HepG2 (cell line): Measurements from ENCODE around the gene PEAK1. TPM values are rescaled to one million over a fixed set of nuclear protein-coding genes. Genes with fewer than 3 reads are reported as not detected.

ENCODE experiments used
- ATAC-seq: fragments of 200-7000 bp; cut with Tn5 transposase; 3 replicates; pipeline ENCODE4 v1.9.1; 2020; ENCODE audit warnings: mild to moderate bottlenecking, moderate library complexity
- BruUV-seq: library from RNA; stranded (reverse); fragments of 400-500 nt; replicated peaks from 2 replicates; lab custom pipeline; 2021; lab: Mats Ljungman, UMichigan
- CTCF ChIA-PET: fragments of 300-600 bp; formaldehyde crosslinking; extraction: SDS; loops from one replicate; lab custom pipeline; 2021; ENCODE audit warnings: low total read pairs, inconsistent platforms, low intra/inter-chr PET ratio; lab: Yijun Ruan, JAX
- POLR2A ChIA-PET: fragments of 350-600 bp; sonication (Branson Sonifier 250); formaldehyde crosslinking; loops from one replicate; lab custom pipeline; 2020; ENCODE audit warnings: antibody characterized with exemption, inconsistent platforms; lab: Yijun Ruan, JAX
- DNase-seq: peaks from one replicate; pipeline ENCODE4 v3.0.0-alpha.2; 2015; ENCODE audit warnings: low spot score
- FAIRE-seq: peaks from 3 replicates; lab custom pipeline; 2011; peaks lifted over from hg19 to GRCh38; lab: Jason Lieb, UNC
- H2AFZ ChIP-seq: one replicate; pipeline ENCODE4 v1.6.1; 2011; ENCODE audit warnings: low read length, inconsistent platforms
- H3K27ac ChIP-seq: fragments of 300-600 bp; 3 replicates; pipeline ENCODE4 v1.8.0; 2011; ENCODE audit warnings: mixed run types, mild to moderate bottlenecking, mixed read lengths, low read length, inconsistent platforms; ENCODE audit not compliant: insufficient read depth; ENCODE audit errors: extremely low read length
- H3K27me3 ChIP-seq, 2 experiments: fragments of 200-600 bp in 1 of 2; 2 replicates in 1 of 2; 3 replicates in 1 of 2; pipeline versions ENCODE4 v1.6.0 to v1.8.0; 2011; ENCODE audit warnings: low read length in 2 of 2, mild to moderate bottlenecking in 2 of 2, moderate library complexity in 2 of 2, inconsistent platforms in 1 of 2; ENCODE audit not compliant: insufficient read depth in 2 of 2, control insufficient read depth in 1 of 2
- H3K36me3 ChIP-seq, 2 experiments: fragments of 200-600 bp in 1 of 2; replicated peaks in 1 of 2; 2 replicates in 1 of 2; 3 replicates in 1 of 2; pipeline versions ENCODE4 v1.5.1 to v1.8.0; 2011; ENCODE audit warnings: low read length in 2 of 2, inconsistent platforms in 1 of 2; ENCODE audit not compliant: insufficient read depth in 2 of 2, control insufficient read depth in 1 of 2
- H3K4me1 ChIP-seq: 2 replicates; pipeline ENCODE4 v1.5.1; 2012; ENCODE audit warnings: low read length, inconsistent platforms; ENCODE audit not compliant: insufficient read depth
- H3K4me2 ChIP-seq: 2 replicates; pipeline ENCODE4 v1.6.0; 2011; ENCODE audit warnings: low read depth, low read length, inconsistent platforms
- H3K4me3 ChIP-seq, 3 experiments: fragments of 200-600 bp in 1 of 3; sonication (generic), shearing (Covaris generic) in 1 of 3; replicated peaks in 1 of 3; 2 replicates each; pipeline ENCODE4 v1.5.1; 2011 to 2016; ENCODE audit warnings: low read length in 3 of 3, inconsistent platforms in 2 of 3, low read depth in 2 of 3, mild to moderate bottlenecking in 2 of 3, control low read depth in 1 of 3, mixed read lengths in 1 of 3; ENCODE audit not compliant: insufficient read depth in 1 of 3
- H3K79me2 ChIP-seq: one replicate; pipeline ENCODE4 v1.6.1; 2011; ENCODE audit warnings: low read length, inconsistent platforms; ENCODE audit not compliant: insufficient read depth
- H3K9ac ChIP-seq: 2 replicates; pipeline ENCODE4 v1.6.0; 2011; ENCODE audit warnings: mild to moderate bottlenecking, low read depth, low read length, inconsistent platforms; ENCODE audit not compliant: insufficient read depth
- H3K9me3 ChIP-seq: 2 replicates; pipeline ENCODE4 v1.5.1; 2012; ENCODE audit warnings: mild to moderate bottlenecking, low read length
- H4K20me1 ChIP-seq: 2 replicates; pipeline ENCODE4 v1.6.0; 2011; ENCODE audit warnings: inconsistent platforms, mild to moderate bottlenecking, low read length, moderate library complexity; ENCODE audit not compliant: insufficient read depth
- CREB1 ChIP-seq, 2 experiments: fragments of 450-650 bp in 1 of 2; IDR thresholded peaks; 2 replicates each; pipeline ENCODE4 v1.6.1; 2016 to 2017; ENCODE audit warnings: control low read depth in 1 of 2, mild to moderate bottlenecking in 1 of 2, missing compliant biosample characterization in 1 of 2, missing genetic modification characterization in 1 of 2
- E2F5 ChIP-seq: sonication (generic); formaldehyde crosslinking; conservative IDR thresholded peaks from 2 replicates; pipeline ENCODE4 v1.4.0; 2020; ENCODE audit warnings: missing genetic modification reagents
- EEA1 ChIP-seq: sonication (generic); formaldehyde crosslinking; IDR thresholded peaks from 2 replicates; pipeline ENCODE4 v1.5.1; 2020; ENCODE audit warnings: mild to moderate bottlenecking, missing genetic modification reagents, borderline replicate concordance
- GATA4 ChIP-seq: sonication (generic); IDR thresholded peaks from 2 replicates; pipeline ENCODE4 v1.6.1; 2016; ENCODE audit warnings: antibody characterized with exemption, low read depth, borderline replicate concordance
- MTA1 ChIP-seq: sonication (generic); formaldehyde crosslinking; IDR thresholded peaks from 2 replicates; pipeline ENCODE4 v1.4.0; 2020; ENCODE audit warnings: missing genetic modification reagents, mild to moderate bottlenecking, borderline replicate concordance
- POGZ ChIP-seq: sonication (generic); formaldehyde crosslinking; IDR thresholded peaks from 2 replicates; pipeline ENCODE4 v1.4.0; 2020; ENCODE audit warnings: mild to moderate bottlenecking, missing genetic modification reagents
- RBAK ChIP-seq: sonication (generic); formaldehyde crosslinking; IDR thresholded peaks from 2 replicates; pipeline ENCODE4 v1.5.1; 2020; ENCODE audit warnings: mild to moderate bottlenecking, missing genetic modification reagents
- SAFB2 ChIP-seq: sonication (generic); formaldehyde crosslinking; IDR thresholded peaks from 2 replicates; pipeline ENCODE4 v1.5.1; 2020; ENCODE audit warnings: missing genetic modification reagents, low read depth, mild to moderate bottlenecking, borderline replicate concordance
- ZNF225 ChIP-seq: sonication (generic); formaldehyde crosslinking; IDR thresholded peaks from 2 replicates; pipeline ENCODE4 v1.4.0; 2020; ENCODE audit warnings: mild to moderate bottlenecking, missing genetic modification reagents
- ZNF337 ChIP-seq: sonication (generic); formaldehyde crosslinking; IDR thresholded peaks from 2 replicates; pipeline ENCODE4 v1.5.1; 2020; ENCODE audit warnings: missing genetic modification reagents, low read depth, mild to moderate bottlenecking, borderline replicate concordance
- ZNF569 ChIP-seq: sonication (generic); formaldehyde crosslinking; IDR thresholded peaks from 2 replicates; pipeline ENCODE4 v1.5.0; 2020; ENCODE audit warnings: mild to moderate bottlenecking, missing genetic modification reagents, moderate library complexity, borderline replicate concordance
- ZNF607 ChIP-seq: sonication (generic); formaldehyde crosslinking; IDR thresholded peaks from 2 replicates; pipeline ENCODE4 v1.5.1; 2020; ENCODE audit warnings: missing genetic modification reagents, mild to moderate bottlenecking, borderline replicate concordance
- WGBS: methylation state at CpG from one replicate; pipeline ENCODE4 v1.1.6; 2017; ENCODE audit warnings: low lambda C conversion rate; 5-methylcytosine and 5-hydroxymethylcytosine counted together
- in situ Hi-C: cut with HindIII; loops from 2 replicates; pipeline ENCODE4 v1.10.0; 2017; ENCODE audit warnings: low pct_unique_long_range_greater_than_20kb; ENCODE audit not compliant: extremely low pct_ligation_motif_present
- intact Hi-C: fragments of 100-400 bp; cut with micrococcal nuclease; formaldehyde crosslinking; loops from one replicate; pipeline ENCODE4 v1.10.0; 2022; ENCODE audit not compliant: unreplicated experiment
- polyA plus RNA-seq, 8 experiments: library from polyadenylated mRNA; depleted of rRNA in 3 of 8; stranded (reverse) in 7 of 8; unstranded in 1 of 8; fragments of >200 nt; fragmentation: Illumina TruSeq in 4 of 8; extraction: Trizol in 4 of 8; gene quantifications; 2 replicates each; pipeline versions ENCODE4 v1.2.1 to v1.2.3, GENCODE V29; 2011 to 2016; ENCODE audit warnings: low read depth in 4 of 8, missing spikeins in 1 of 8, mixed read lengths in 1 of 8; ENCODE audit not compliant: insufficient read depth in 1 of 8
- total RNA-seq, 5 experiments: library from RNA; depleted of rRNA; stranded (reverse); fragments of >200 nt; fragmentation: Illumina TruSeq; extraction: Trizol; gene quantifications; 2 replicates each; pipeline ENCODE4 v1.2.3, GENCODE V29; 2016; ENCODE audit warnings: low read depth in 1 of 5
- TF ChIP-seq, protein P1 (sequence below): sonication (generic); formaldehyde crosslinking; IDR thresholded peaks from 2 replicates; pipeline ENCODE4 v1.4.0; 2020; ENCODE audit warnings: mild to moderate bottlenecking, missing genetic modification reagents

PEAK1 gene
- total and polyA plus RNA-seq, 2 of the 13 experiments (the other 11 are each of a cell fraction or from before 2014, with no cell fraction given) = 6.0 to 6.6 TPM

DNA sequence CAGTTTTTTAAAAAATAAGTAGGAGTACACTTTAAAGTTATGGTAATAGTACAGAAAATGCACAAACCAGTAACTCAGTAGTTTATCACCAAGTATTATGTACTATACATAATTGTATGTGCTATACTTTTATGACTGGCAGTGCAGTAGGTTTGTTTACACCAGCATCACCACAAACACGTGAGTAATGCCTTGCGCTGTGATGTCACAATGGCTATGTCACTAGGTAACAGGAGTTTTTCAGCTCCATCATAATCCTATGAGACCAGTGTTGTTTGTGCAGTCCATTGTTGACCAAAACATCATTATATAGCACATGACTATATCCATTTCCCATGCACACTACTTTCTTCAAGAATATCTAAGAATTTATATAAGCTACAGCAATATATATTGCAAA lies 280.6 kb downstream of the PEAK1 start:
- Histone ChIP-seq H3K9me3 (peaks cover 14% of the 10 kb centered on the region; the same call in 1 of the 2 replicates), H3K27ac (no peak overlapping the region), H3K4me3 (no peak overlapping the region), H3K79me2 (no peaks in the 10 kb centered on the region), H4K20me1 (no peaks in the 10 kb centered on the region), H3K27me3 (no peaks in the 10 kb centered on the region), H3K36me3 (no peaks in the 10 kb centered on the region), H2AFZ (no peak overlapping the region), H3K9ac (no peak overlapping the region), H3K4me1 (peaks cover 15% of the 10 kb centered on the region), H3K4me2 (no peak overlapping the region)
- intact Hi-C loops (no loop called here), in situ Hi-C loops (no loop called here)
- ATAC-seq (no peak), FAIRE-seq (no peak), DNase-seq (no peak)
- BruUV-seq = no TSS peak
- POLR2A ChIA-PET = no interaction called here
- 100% methylated on average over 2 of the region's 2 CpGs for whole genome bisulfite sequencing
- CTCF ChIA-PET = no interaction called here
- peak; percentile 63; the same call in 1 of the 2 replicates for TF ChIP-seq CREB1 (IDR thresholded peaks at IDR 0.05)
- no peak for TF ChIP-seq CREB1 (CRISPR knock-in tag; IDR thresholded peaks at IDR 0.05)
- TF ChIP-seq GATA4 = no peak

DNA sequence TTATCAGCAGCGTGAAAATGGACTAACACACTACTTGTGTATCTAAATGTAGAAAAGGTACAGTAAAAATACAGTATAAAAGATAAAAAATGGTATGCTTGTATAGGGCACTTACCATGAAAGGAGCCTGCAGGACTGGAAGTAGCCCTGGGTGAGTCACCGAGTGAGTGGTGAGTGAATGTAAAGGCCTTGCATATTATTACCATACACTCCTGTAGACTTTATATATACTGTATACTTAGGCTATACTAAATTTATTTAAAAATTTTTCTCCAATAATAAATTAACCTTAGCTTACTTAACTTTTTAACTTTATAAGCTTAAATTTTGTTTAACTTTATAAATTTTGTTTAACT lies 281.8 kb downstream of the PEAK1 start:
- Histone ChIP-seq H2AFZ (no peak overlapping the region), H3K9me3 (peaks cover 14% of the 10 kb centered on the region; the same call in 1 of the 2 replicates), H3K27ac (no peak overlapping the region), H3K4me3 (no peak overlapping the region), H3K79me2 (no peaks in the 10 kb centered on the region), H3K36me3 (peaks cover 2 to 4% of the 10 kb centered on the region in 2 experiments; a peak in 4 of 5 replicates), H4K20me1 (no peaks in the 10 kb centered on the region), H3K9ac (no peak overlapping the region), H3K4me2 (no peak overlapping the region), H3K27me3 (no peaks in the 10 kb centered on the region), H3K4me1 (peaks cover 15% of the 10 kb centered on the region)
- DNase-seq = no peak
- no TSS peak for BruUV-seq
- ChIA-PET POLR2A (no interaction called here), CTCF (no interaction called here)
- in situ Hi-C loops = no loop called here
- FAIRE-seq = no peak
- intact Hi-C loops = no loop called here
- no peak for ATAC-seq
- WGBS = 98% methylated on average over 2 of the region's 2 CpGs
- no peak for TF ChIP-seq ZNF225 (CRISPR knock-in tag)
- no peak for TF ChIP-seq RBAK (CRISPR knock-in tag)
- no peak for TF ChIP-seq EEA1 (CRISPR knock-in tag)
- TF ChIP-seq ZNF569 (CRISPR knock-in tag) = no peak
- no peak for TF ChIP-seq MTA1
- TF ChIP-seq SAFB2 (CRISPR knock-in tag) = no peak
- no peak for TF ChIP-seq ZNF337 (CRISPR knock-in tag)
- TF ChIP-seq, protein P1, sequence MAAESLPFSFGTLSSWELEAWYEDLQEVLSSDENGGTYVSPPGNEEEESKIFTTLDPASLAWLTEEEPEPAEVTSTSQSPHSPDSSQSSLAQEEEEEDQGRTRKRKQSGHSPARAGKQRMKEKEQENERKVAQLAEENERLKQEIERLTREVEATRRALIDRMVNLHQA (CRISPR knock-in tag) = no peak
- TF ChIP-seq ZNF607 (CRISPR knock-in tag) = no peak
- TF ChIP-seq E2F5 (CRISPR knock-in tag) = no peak
- TF ChIP-seq POGZ = no peak
